Parathyroid adenoma (tissue), 2 donors: ENCODE measurements around the gene KAZN.

ENCODE experiments used
- H2AFZ ChIP-seq: fragments of 300-600 bp; sonication (generic); one replicate; pipeline ENCODE4 v1.7.0; 2017; ENCODE audit warnings: antibody characterized with exemption, mild to moderate bottlenecking
- H3K27ac ChIP-seq: fragments of 300-600 bp; sonication (generic); one replicate; pipeline ENCODE4 v1.7.0; 2017
- H3K27me3 ChIP-seq: fragments of 300-600 bp; sonication (generic); one replicate; pipeline ENCODE4 v1.7.0; 2017; ENCODE audit warnings: low read length; ENCODE audit not compliant: control insufficient read depth, insufficient read depth
- H3K36me3 ChIP-seq: fragments of 300-600 bp; sonication (generic); one replicate; pipeline ENCODE4 v1.7.0; 2017; ENCODE audit warnings: low read length; ENCODE audit not compliant: control insufficient read depth, insufficient read depth
- H3K4me1 ChIP-seq: fragments of 300-600 bp; sonication (generic); one replicate; pipeline ENCODE4 v1.7.0; 2017; ENCODE audit warnings: control low read depth
- H3K4me2 ChIP-seq: fragments of 300-600 bp; sonication (generic); one replicate; pipeline ENCODE4 v1.7.0; 2017; ENCODE audit warnings: low read length
- H3K4me3 ChIP-seq: fragments of 300-600 bp; sonication (generic); one replicate; pipeline ENCODE4 v1.7.0; 2017; ENCODE audit warnings: low read depth, low read length
- H3K79me2 ChIP-seq: fragments of 300-600 bp; sonication (generic); one replicate; pipeline ENCODE4 v1.7.0; 2017; ENCODE audit warnings: control low read depth
- H3K9ac ChIP-seq: fragments of 300-600 bp; sonication (generic); one replicate; pipeline ENCODE4 v1.7.0; 2017; ENCODE audit warnings: mild to moderate bottlenecking
- H3K9me3 ChIP-seq: fragments of 300-600 bp; sonication (generic); one replicate; pipeline ENCODE4 v1.7.0; 2017; ENCODE audit warnings: low read length; ENCODE audit not compliant: control insufficient read depth
- TF ChIP-seq, protein P1 (sequence below): fragments of 300-600 bp; sonication (generic); IDR thresholded peaks from one replicate; pipeline ENCODE4 v1.7.0; 2017; ENCODE audit warnings: antibody characterized with exemption, mild to moderate bottlenecking
- donor health status: primary hyperparathyroidism.

The KAZN gene

GRCh38 chr1:14826731-14827326 is 228.3 kb downstream of the KAZN start:
- Histone ChIP-seq H3K9ac (no peak overlapping the region), H2AFZ (no peak overlapping the region), H3K27me3 (no peaks in the 10 kb centered on the region), H3K4me1 (no peaks in the 10 kb centered on the region), H3K79me2 (no peaks in the 10 kb centered on the region), H3K27ac (no peak overlapping the region), H3K36me3 (no peaks in the 10 kb centered on the region), H3K9me3 (no peaks in the 10 kb centered on the region), H3K4me3 (no peak overlapping the region), H3K4me2 (no peak overlapping the region)
- TF ChIP-seq, protein P1, sequence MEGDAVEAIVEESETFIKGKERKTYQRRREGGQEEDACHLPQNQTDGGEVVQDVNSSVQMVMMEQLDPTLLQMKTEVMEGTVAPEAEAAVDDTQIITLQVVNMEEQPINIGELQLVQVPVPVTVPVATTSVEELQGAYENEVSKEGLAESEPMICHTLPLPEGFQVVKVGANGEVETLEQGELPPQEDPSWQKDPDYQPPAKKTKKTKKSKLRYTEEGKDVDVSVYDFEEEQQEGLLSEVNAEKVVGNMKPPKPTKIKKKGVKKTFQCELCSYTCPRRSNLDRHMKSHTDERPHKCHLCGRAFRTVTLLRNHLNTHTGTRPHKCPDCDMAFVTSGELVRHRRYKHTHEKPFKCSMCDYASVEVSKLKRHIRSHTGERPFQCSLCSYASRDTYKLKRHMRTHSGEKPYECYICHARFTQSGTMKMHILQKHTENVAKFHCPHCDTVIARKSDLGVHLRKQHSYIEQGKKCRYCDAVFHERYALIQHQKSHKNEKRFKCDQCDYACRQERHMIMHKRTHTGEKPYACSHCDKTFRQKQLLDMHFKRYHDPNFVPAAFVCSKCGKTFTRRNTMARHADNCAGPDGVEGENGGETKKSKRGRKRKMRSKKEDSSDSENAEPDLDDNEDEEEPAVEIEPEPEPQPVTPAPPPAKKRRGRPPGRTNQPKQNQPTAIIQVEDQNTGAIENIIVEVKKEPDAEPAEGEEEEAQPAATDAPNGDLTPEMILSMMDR, result no peak

DNA sequence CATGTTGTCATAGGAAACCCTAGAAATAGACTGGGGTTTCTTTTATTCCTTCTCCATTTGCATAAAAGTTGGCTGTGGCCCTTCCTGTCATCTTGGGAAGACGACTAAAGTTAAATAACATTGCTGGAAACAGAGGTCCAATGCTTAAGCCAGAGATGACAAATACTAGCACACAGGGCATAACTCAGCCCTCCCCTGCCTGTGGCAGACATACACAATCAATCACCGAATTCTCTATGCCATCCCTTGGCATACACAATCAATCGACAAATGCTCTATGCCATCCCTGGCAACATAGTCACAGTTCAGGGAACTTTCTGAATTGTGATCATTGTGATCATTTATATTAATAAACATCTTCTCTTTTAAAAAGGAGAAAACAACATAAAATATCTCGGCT is 229.4 kb downstream of the KAZN start:
- H3K27me3 ChIP-seq, result no peaks in the 10 kb centered on the region
- no peak overlapping the region for H3K4me2 ChIP-seq
- H3K9ac ChIP-seq, result no peak overlapping the region
- H3K36me3 ChIP-seq, result no peaks in the 10 kb centered on the region
- TF ChIP-seq, protein P1, result no peak
- H3K4me3 ChIP-seq, result no peak overlapping the region
- H3K4me1 ChIP-seq, result no peaks in the 10 kb centered on the region
- H3K79me2 ChIP-seq, result no peaks in the 10 kb centered on the region
- no peaks in the 10 kb centered on the region for H3K9me3 ChIP-seq
- H2AFZ ChIP-seq, result no peak overlapping the region
- no peak overlapping the region for H3K27ac ChIP-seq

DNA sequence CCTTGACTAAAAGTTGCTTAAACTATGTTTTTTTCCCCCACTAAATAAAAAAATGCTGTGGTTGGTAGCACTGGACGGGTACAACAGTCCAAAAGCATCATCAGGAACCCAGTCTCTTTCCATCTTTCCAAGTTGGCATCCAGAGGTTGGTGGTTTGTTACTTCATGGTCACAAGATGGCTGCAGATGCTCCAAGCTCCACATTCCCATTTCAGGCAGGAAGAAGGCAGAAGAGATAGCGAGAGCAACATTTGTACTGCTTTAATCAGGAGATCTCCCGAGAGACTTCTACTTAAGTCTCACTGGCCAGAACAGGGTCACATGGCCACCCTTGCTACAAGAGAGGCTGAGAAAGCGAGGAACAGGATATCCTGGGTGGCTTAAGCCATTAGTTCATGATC is 230.2 kb downstream of the KAZN start:
- Histone ChIP-seq H3K27me3 (no peaks in the 10 kb centered on the region), H3K27ac (no peak overlapping the region), H3K79me2 (no peaks in the 10 kb centered on the region), H3K4me1 (no peaks in the 10 kb centered on the region), H3K36me3 (no peaks in the 10 kb centered on the region), H3K4me3 (no peak overlapping the region), H3K9me3 (no peaks in the 10 kb centered on the region), H2AFZ (no peak overlapping the region), H3K9ac (no peak overlapping the region), H3K4me2 (no peak overlapping the region)
- TF ChIP-seq, protein P1, result no peak

- H3K4me3 ChIP-seq, result no peak overlapping the region
- H3K9ac ChIP-seq, result no peak overlapping the region
- H3K4me2 ChIP-seq, result no peak overlapping the region
- TF ChIP-seq, protein P1, result no peak
- H3K9me3 ChIP-seq, result no peaks in the 10 kb centered on the region
- no peaks in the 10 kb centered on the region for H3K79me2 ChIP-seq
- H3K27ac ChIP-seq, result no peak overlapping the region
- no peaks in the 10 kb centered on the region for H3K27me3 ChIP-seq
- H3K4me1 ChIP-seq, result no peaks in the 10 kb centered on the region
- H2AFZ ChIP-seq, result no peak overlapping the region
- no peaks in the 10 kb centered on the region for H3K36me3 ChIP-seq
Measured at GRCh38 chr1:14835725-14836124, 237.2 kb downstream of the KAZN start.

GRCh38 chr1:14836426-14837140 is 238.1 kb downstream of the KAZN start:
- Histone ChIP-seq H3K9ac (no peak overlapping the region), H3K4me2 (no peak overlapping the region), H3K9me3 (no peaks in the 10 kb centered on the region), H3K36me3 (no peaks in the 10 kb centered on the region), H3K79me2 (no peaks in the 10 kb centered on the region), H3K4me3 (no peak overlapping the region), H3K27ac (no peak overlapping the region), H2AFZ (no peak overlapping the region), H3K4me1 (no peaks in the 10 kb centered on the region), H3K27me3 (no peaks in the 10 kb centered on the region)
- TF ChIP-seq, protein P1, result no peak
